DND-41 (cell line): Measurements from ENCODE around the gene EPHA1.
"Not testable (repeated sequence)": the region's sequence is repeated elsewhere in the genome, so short reads cannot be mapped to it uniquely, and the experiment has no call there.

Experiments used
- ATAC-seq: fragments of 200-7000 bp; cut with Tn5 transposase; 3 replicates; pipeline ENCODE4 v1.9.1; 2021; ENCODE audit warnings: low read depth; ENCODE audit not compliant: insufficient read depth
- DNase-seq: peaks from one replicate; pipeline ENCODE4 v3.0.0-alpha.2; 2020
- H2AFZ ChIP-seq: 2 replicates; pipeline ENCODE4 v1.6.0; 2012; ENCODE audit warnings: low read depth, low read length
- H3K27ac ChIP-seq: 2 replicates; pipeline ENCODE4 v1.5.1; 2012; ENCODE audit warnings: low read length, inconsistent platforms
- H3K27me3 ChIP-seq: fragments of 200-600 bp; sonication (generic); 2 replicates; pipeline ENCODE4 v1.6.0; 2012; ENCODE audit warnings: low read length, mild to moderate bottlenecking, inconsistent platforms; ENCODE audit not compliant: insufficient read depth, poor library complexity
- H3K36me3 ChIP-seq: 2 replicates; pipeline ENCODE4 v1.5.1; 2012; ENCODE audit warnings: low read length, inconsistent platforms; ENCODE audit not compliant: insufficient read depth
- H3K4me1 ChIP-seq: 2 replicates; pipeline ENCODE4 v1.5.1; 2012; ENCODE audit warnings: mild to moderate bottlenecking, low read length; ENCODE audit not compliant: insufficient read depth
- H3K4me2 ChIP-seq: 2 replicates; pipeline ENCODE4 v1.6.0; 2012; ENCODE audit warnings: mild to moderate bottlenecking, moderate library complexity, low read length, inconsistent platforms; ENCODE audit not compliant: insufficient read depth
- H3K4me3 ChIP-seq, 2 experiments: fragments of 200-600 bp in 1 of 2; shearing (Covaris generic) in 1 of 2; 2 replicates each; pipeline ENCODE4 v1.5.1; 2012 to 2016; ENCODE audit warnings: inconsistent platforms in 2 of 2, low read length in 2 of 2, mild to moderate bottlenecking in 2 of 2, low read depth in 1 of 2, moderate library complexity in 1 of 2
- H3K79me2 ChIP-seq: 2 replicates; pipeline ENCODE4 v1.6.0; 2012; ENCODE audit warnings: low read length, inconsistent platforms; ENCODE audit not compliant: insufficient read depth
- H3K9ac ChIP-seq: 2 replicates; pipeline ENCODE4 v1.6.0; 2012; ENCODE audit warnings: low read depth, mild to moderate bottlenecking, inconsistent platforms, low read length, moderate library complexity
- H3K9me3 ChIP-seq: 2 replicates; pipeline ENCODE4 v1.5.1; 2012; ENCODE audit warnings: low read length, moderate library complexity, mild to moderate bottlenecking, inconsistent platforms; ENCODE audit not compliant: insufficient read depth, severe bottlenecking
- H4K20me1 ChIP-seq: 2 replicates; pipeline ENCODE4 v1.6.0; 2012; ENCODE audit warnings: low read length; ENCODE audit not compliant: insufficient read depth
- CTCF ChIP-seq: IDR thresholded peaks from 2 replicates; pipeline ENCODE4 v1.5.1; 2012; ENCODE audit warnings: borderline replicate concordance, low read length, moderate library complexity, mild to moderate bottlenecking; ENCODE audit not compliant: poor library complexity, severe bottlenecking; ENCODE audit errors: extremely low read depth
- EZH2 ChIP-seq: IDR thresholded peaks from 3 replicates; pipeline ENCODE4 v1.6.1; 2012; ENCODE audit warnings: borderline replicate concordance, low read depth, mild to moderate bottlenecking, moderate library complexity, low read length, inconsistent platforms; ENCODE audit not compliant: severe bottlenecking

Gene EPHA1

GRCh38 chr7:143392875-143393266 lies 15.8 kb downstream of the EPHA1 start:
- no peak for TF ChIP-seq EZH2
- TF ChIP-seq CTCF, result no peak
- Histone ChIP-seq H3K9ac (no peak overlapping the region), H3K4me1 (no peaks in the 10 kb centered on the region), H3K4me2 (no peak overlapping the region), H3K27me3 (no peaks in the 10 kb centered on the region), H3K36me3 (no peaks in the 10 kb centered on the region), H3K27ac (no peak overlapping the region), H3K4me3 (no peak overlapping the region), H3K79me2 (no peaks in the 10 kb centered on the region), H3K9me3 (no peaks in the 10 kb centered on the region), H2AFZ (no peak overlapping the region), H4K20me1 (no peaks in the 10 kb centered on the region)
- ATAC-seq, result no peak
- no peak for DNase-seq

- H3K27me3 ChIP-seq, H4K20me1 ChIP-seq, ATAC-seq, H3K27ac ChIP-seq, H3K4me2 ChIP-seq, H3K4me1 ChIP-seq, DNase-seq, H3K4me3 ChIP-seq, H3K9me3 ChIP-seq, H3K9ac ChIP-seq, H3K79me2 ChIP-seq, H3K36me3 ChIP-seq, H2AFZ ChIP-seq: not testable (repeated sequence)
Observed at GRCh38 chr7:143392427-143392826, 16.2 kb downstream of the EPHA1 start.

GRCh38 chr7:143391462-143392404 lies 16.9 kb downstream of the EPHA1 start:
- no peaks in the 10 kb centered on the region for H3K4me1 ChIP-seq
- no peak overlapping the region for H3K9ac ChIP-seq
- no peaks in the 10 kb centered on the region for H3K36me3 ChIP-seq
- H3K27me3 ChIP-seq, result no peaks in the 10 kb centered on the region
- DNase-seq, result no peak
- H4K20me1 ChIP-seq, result no peaks in the 10 kb centered on the region
- no peak for TF ChIP-seq CTCF
- no peak for TF ChIP-seq EZH2
- H3K79me2 ChIP-seq, result no peaks in the 10 kb centered on the region
- H3K27ac ChIP-seq, result no peak overlapping the region
- no peak for ATAC-seq
- no peak overlapping the region for H2AFZ ChIP-seq
- H3K4me3 ChIP-seq, result no peak overlapping the region
- no peak overlapping the region for H3K4me2 ChIP-seq
- H3K9me3 ChIP-seq, result no peaks in the 10 kb centered on the region

- DNase-seq (no peak), ATAC-seq (no peak)
- no peaks in the 10 kb centered on the region for H4K20me1 ChIP-seq
- H3K4me3 ChIP-seq, result no peak overlapping the region
- no peaks in the 10 kb centered on the region for H3K36me3 ChIP-seq
- no peaks in the 10 kb centered on the region for H3K79me2 ChIP-seq
- no peak overlapping the region for H3K27ac ChIP-seq
- no peak overlapping the region for H2AFZ ChIP-seq
- H3K4me1 ChIP-seq, result no peaks in the 10 kb centered on the region
- TF ChIP-seq CTCF (no peak), EZH2 (no peak)
- no peaks in the 10 kb centered on the region for H3K9me3 ChIP-seq
- H3K4me2 ChIP-seq, result no peak overlapping the region
- H3K9ac ChIP-seq, result no peak overlapping the region
- no peaks in the 10 kb centered on the region for H3K27me3 ChIP-seq
Observed at GRCh38 chr7:143390773-143391317, 17.8 kb downstream of the EPHA1 start.
